ENCODE results near the gene ZNF605. TPM values are rescaled to one million over a fixed set of nuclear protein-coding genes. Genes with fewer than 3 reads are reported as not detected.
"Not testable (repeated sequence)": the region's sequence is repeated elsewhere in the genome, so short reads cannot be mapped to it uniquely, and the experiment has no call there.

Gene ZNF605
- total RNA-seq, 1 donor from 2014 or later: 6.6 TPM

GRCh38 chr12:132942611-132943010, 13.5 kb downstream of the ZNF605 start:
- H3K4me3 ChIP-seq (ENCODE audit: low read depth, low read length): no peak overlapping the region
- TF ChIP-seq CTCF (IDR thresholded peaks at IDR 0.05; ENCODE audit: insufficient read depth, low read length, poor library complexity, severe bottlenecking): no peak
- no peak for DNase-seq (ENCODE audit: low read depth)
- no peaks in the 10 kb centered on the region for H3K27me3 ChIP-seq (ENCODE audit: control insufficient read depth, insufficient read depth, low read length)
- H3K36me3 ChIP-seq (ENCODE audit: control insufficient read depth, insufficient read depth, low read length): peaks cover 9% of the 10 kb centered on the region

GRCh38 chr12:132941336-132941954, 14.7 kb downstream of the ZNF605 start:
- DNase-seq (ENCODE audit: low read depth): no peak
- H3K27me3 ChIP-seq (ENCODE audit: control insufficient read depth, insufficient read depth, low read length): no peaks in the 10 kb centered on the region
- peaks cover 9% of the 10 kb centered on the region for H3K36me3 ChIP-seq (ENCODE audit: control insufficient read depth, insufficient read depth, low read length)
- no peak for TF ChIP-seq CTCF (IDR thresholded peaks at IDR 0.05; ENCODE audit: insufficient read depth, low read length, poor library complexity, severe bottlenecking)
- H3K4me3 ChIP-seq (ENCODE audit: low read depth, low read length): no peak overlapping the region

GRCh38 chr12:132940071-132940719, 15.9 kb downstream of the ZNF605 start:
- no peak for TF ChIP-seq CTCF (IDR thresholded peaks at IDR 0.05; ENCODE audit: insufficient read depth, low read length, poor library complexity, severe bottlenecking)
- H3K36me3 ChIP-seq (ENCODE audit: control insufficient read depth, insufficient read depth, low read length): peaks cover 9% of the 10 kb centered on the region
- no peak for DNase-seq (ENCODE audit: low read depth)
- H3K27me3 ChIP-seq (ENCODE audit: control insufficient read depth, insufficient read depth, low read length): no peaks in the 10 kb centered on the region
- H3K4me3 ChIP-seq (ENCODE audit: low read depth, low read length): no peak overlapping the region

GRCh38 chr12:132938807-132939206, 17.3 kb downstream of the ZNF605 start:
- DNase-seq (ENCODE audit: low read depth); H3K4me3 ChIP-seq (ENCODE audit: low read depth, low read length); H3K27me3 ChIP-seq (ENCODE audit: control insufficient read depth, insufficient read depth, low read length); H3K36me3 ChIP-seq (ENCODE audit: control insufficient read depth, insufficient read depth, low read length): not testable (repeated sequence)

GRCh38 chr12:132937476-132937875, 18.6 kb downstream of the ZNF605 start:
- TF ChIP-seq CTCF (IDR thresholded peaks at IDR 0.05; ENCODE audit: insufficient read depth, low read length, poor library complexity, severe bottlenecking): no peak
- DNase-seq (ENCODE audit: low read depth): no peak
- H3K4me3 ChIP-seq (ENCODE audit: low read depth, low read length): no peak overlapping the region
- no peaks in the 10 kb centered on the region for H3K27me3 ChIP-seq (ENCODE audit: control insufficient read depth, insufficient read depth, low read length)
- peaks cover 4% of the 10 kb centered on the region for H3K36me3 ChIP-seq (ENCODE audit: control insufficient read depth, insufficient read depth, low read length)

GRCh38 chr12:132936921-132937320, 19.2 kb downstream of the ZNF605 start:
- H3K4me3 ChIP-seq (ENCODE audit: low read depth, low read length); DNase-seq (ENCODE audit: low read depth); H3K27me3 ChIP-seq (ENCODE audit: control insufficient read depth, insufficient read depth, low read length); H3K36me3 ChIP-seq (ENCODE audit: control insufficient read depth, insufficient read depth, low read length): not testable (repeated sequence)

- TF ChIP-seq CTCF (IDR thresholded peaks at IDR 0.05; ENCODE audit: insufficient read depth, low read length, poor library complexity, severe bottlenecking): no peak
- Histone ChIP-seq H3K27me3 (ENCODE audit: control insufficient read depth, insufficient read depth, low read length) (no peaks in the 10 kb centered on the region), H3K4me3 (ENCODE audit: low read depth, low read length) (no peak overlapping the region), H3K36me3 (ENCODE audit: control insufficient read depth, insufficient read depth, low read length) (peaks cover 2% of the 10 kb centered on the region)
- DNase-seq (ENCODE audit: low read depth): no peak
Measured at GRCh38 chr12:132936163-132936562, 19.9 kb downstream of the ZNF605 start.
